ENCODE results near the gene LSAMP.
"Not testable (repeated sequence)": the region's sequence is repeated elsewhere in the genome, so short reads cannot be mapped to it uniquely, and the experiment has no call there.

The LSAMP gene

GRCh38 chr3:115804200-115804599, 641.1 kb downstream of the LSAMP start:
- no peak for DNase-seq (ENCODE audit: low read depth, low spot score)

- no peak for DNase-seq (ENCODE audit: low read depth, low spot score)
These were observed 641.6 kb downstream of the LSAMP start for GRCh38 chr3:115803661-115804060.

- no peak for DNase-seq (ENCODE audit: low read depth, low spot score)
These were observed 644.7 kb downstream of the LSAMP start for GRCh38 chr3:115800489-115801075.

- DNase-seq (ENCODE audit: low read depth, low spot score), result not testable (repeated sequence)
These were observed 645.2 kb downstream of the LSAMP start for GRCh38 chr3:115800065-115800464.

- no peak for DNase-seq (ENCODE audit: low read depth, low spot score)
These were observed 652.9 kb downstream of the LSAMP start for GRCh38 chr3:115792206-115792955.

- DNase-seq (ENCODE audit: low read depth, low spot score), result not testable (repeated sequence)
These were observed 653.8 kb downstream of the LSAMP start for GRCh38 chr3:115791271-115792153.

DNA sequence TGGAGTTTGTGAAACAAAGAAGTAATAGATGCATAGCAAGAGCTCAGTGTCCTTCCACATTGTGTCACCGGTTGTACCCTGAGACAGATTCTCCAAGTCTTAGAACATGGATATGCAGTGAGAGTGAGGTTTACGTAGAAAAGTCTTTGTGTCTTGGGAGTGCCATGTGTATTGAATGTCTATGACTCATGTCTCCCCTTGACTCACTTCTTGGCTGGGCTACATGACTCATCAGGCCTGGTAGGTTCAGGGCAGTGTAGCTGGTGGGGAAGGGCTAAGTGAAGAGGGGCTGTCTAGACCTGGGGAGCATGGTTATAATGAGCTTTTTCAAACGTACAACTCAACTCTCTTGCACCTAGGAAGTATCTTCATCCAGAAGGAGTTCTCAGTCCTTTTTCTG, 654.5 kb downstream of the LSAMP start:
- DNase-seq (ENCODE audit: low read depth, low spot score), result peak; percentile 75

- no peak for DNase-seq (ENCODE audit: low read depth, low spot score)
These were observed 655.8 kb downstream of the LSAMP start for GRCh38 chr3:115789481-115789880.

GRCh38 chr3:115788921-115789470, 656.3 kb downstream of the LSAMP start:
- DNase-seq (ENCODE audit: low read depth, low spot score), result no peak

GRCh38 chr3:115787818-115788217, 657.5 kb downstream of the LSAMP start:
- DNase-seq (ENCODE audit: low read depth, low spot score), result no peak

- no peak for DNase-seq (ENCODE audit: low read depth, low spot score)
These were observed 659.5 kb downstream of the LSAMP start for GRCh38 chr3:115785782-115786181.

DNA sequence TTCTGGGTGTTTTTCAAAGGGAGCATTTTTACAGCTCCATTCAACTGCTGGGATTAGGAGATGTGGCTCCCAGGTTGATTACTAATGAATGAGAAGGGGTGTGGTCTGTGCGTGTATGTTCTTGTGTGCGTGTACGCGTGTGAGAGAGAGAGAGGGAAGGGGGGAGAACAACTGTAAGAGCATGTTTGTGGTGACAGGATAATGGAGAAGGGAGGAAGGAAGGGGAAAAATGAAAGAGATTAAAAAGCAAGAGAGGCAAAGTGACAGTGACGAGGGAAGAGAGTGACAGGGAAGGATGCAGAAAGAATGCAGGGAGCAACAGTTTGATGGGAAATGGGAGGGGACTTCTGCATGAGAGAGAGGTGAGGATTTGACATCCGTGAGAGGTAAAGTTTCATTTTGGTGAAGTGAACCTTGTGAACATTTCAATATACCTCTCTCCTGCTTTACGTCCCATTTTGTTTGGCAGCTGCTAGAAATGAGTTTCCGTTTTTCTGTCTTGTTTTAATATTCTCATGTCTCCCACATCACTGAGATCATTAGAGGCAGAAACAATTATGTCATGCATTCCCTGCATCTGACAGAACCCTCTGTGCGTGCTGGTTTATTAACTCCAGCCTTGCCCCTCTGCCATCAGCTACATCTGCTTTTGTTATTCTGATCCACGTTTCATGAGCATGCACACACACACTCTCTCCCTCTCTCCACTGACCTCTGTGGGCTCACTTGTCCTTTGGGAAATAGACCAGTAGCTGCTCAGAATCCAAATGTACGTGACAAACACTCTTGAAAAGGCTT, 660.3 kb downstream of the LSAMP start:
- peak; percentile 65 for DNase-seq (ENCODE audit: low read depth, low spot score)

DNA sequence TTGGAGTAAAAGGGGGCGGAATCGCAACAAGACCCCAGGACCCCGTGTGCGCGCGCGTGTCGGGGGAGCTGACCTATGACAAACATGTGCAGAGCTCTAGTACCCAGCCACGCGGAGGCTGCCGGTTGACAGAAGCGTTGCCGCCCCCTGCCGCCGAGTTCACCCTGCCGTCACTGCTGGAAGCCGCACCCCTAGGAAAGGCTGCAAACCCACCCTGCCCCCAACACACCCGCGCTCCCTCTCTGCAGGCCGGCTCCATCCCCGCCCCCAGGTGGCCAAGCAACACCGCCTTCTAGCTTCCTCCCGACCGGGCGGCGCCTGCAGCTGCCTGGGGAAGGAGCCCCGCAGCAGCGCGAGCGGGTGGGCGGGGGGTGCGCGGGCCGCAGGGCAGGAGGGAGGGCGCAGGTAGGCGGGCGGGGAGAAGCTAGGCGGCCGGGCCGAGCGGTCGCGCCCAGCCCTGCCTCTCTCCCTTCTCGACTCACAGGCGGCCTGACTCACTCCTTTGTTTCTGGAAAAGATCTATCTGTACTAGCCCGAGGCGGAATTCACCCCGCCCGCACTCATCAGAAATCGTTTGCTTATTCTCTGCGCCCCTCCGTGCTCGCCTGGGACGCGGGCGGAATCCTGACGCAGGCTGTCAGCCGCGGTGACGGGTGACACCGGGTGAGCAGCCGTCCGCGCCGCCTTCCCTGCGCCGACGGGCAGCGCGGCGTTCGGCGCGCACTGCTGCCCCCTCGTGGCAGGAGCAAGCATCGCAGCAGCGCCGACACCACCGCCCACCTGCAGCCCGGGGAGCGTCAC, 661.1 kb downstream of the LSAMP start:
- DNase-seq (ENCODE audit: low read depth, low spot score), result peak; percentile 66

DNA sequence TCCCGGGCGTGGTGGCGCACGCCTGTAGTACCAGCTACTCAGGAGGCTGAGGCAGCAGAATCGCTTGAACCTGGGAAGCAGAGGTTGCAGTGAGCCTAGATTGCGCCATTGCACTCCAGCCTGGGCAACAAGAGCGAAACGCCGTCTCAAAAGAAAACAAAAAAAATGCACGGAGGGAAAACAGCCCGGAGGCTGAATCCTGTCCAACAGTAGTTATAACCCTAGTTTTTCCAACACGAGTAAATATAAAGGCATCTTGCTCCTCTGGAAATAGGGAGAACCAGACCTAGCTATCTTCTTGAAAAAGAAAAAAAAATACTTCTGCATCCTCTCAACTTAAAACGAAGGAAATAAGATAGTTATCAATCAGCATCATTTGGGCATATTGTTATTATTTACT, 661.9 kb downstream of the LSAMP start:
- not testable (repeated sequence) for DNase-seq (ENCODE audit: low read depth, low spot score)

DNA sequence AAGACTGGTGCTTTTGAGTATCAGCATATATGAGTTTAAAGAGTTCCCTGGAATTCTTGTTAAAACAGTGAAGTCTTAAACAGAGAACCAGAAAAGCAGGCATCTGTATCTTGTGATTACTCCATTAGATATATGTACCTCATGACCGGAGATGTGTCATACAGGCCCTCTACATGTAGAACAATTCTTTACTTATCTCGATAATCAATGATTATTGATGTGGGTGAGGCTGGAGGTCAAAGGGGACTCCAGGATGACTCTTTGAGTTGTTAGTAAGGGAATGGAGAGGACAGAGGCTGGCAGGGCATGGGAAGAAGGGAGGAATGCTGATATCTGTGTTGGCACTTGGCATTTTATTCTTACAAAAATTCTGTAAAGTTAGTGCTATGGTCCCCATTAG, 666.3 kb downstream of the LSAMP start:
- DNase-seq (ENCODE audit: low read depth, low spot score), result no peak

GRCh38 chr3:115772951-115773350, 672.3 kb downstream of the LSAMP start:
- no peak for DNase-seq (ENCODE audit: low read depth, low spot score)

DNA sequence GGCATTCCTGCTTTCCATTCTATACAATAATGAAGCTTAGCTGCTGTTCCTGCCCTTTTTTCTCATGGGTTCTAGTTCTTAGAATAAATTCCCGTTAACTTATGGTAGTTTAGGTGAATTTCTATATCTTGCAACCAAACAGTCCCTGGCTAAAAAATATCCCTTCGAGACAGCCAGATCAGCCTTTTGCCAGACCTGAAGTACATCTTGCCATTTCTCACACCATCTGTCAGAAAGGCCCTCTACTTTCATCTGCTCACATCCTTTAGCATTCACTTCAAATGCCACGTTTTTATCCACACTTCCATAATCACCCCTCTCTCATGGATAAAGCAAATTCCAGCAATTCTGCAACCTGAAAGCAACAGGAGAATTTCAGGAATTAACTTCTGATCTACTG, 676.6 kb downstream of the LSAMP start:
- no peak for DNase-seq (ENCODE audit: low read depth, low spot score)

DNA sequence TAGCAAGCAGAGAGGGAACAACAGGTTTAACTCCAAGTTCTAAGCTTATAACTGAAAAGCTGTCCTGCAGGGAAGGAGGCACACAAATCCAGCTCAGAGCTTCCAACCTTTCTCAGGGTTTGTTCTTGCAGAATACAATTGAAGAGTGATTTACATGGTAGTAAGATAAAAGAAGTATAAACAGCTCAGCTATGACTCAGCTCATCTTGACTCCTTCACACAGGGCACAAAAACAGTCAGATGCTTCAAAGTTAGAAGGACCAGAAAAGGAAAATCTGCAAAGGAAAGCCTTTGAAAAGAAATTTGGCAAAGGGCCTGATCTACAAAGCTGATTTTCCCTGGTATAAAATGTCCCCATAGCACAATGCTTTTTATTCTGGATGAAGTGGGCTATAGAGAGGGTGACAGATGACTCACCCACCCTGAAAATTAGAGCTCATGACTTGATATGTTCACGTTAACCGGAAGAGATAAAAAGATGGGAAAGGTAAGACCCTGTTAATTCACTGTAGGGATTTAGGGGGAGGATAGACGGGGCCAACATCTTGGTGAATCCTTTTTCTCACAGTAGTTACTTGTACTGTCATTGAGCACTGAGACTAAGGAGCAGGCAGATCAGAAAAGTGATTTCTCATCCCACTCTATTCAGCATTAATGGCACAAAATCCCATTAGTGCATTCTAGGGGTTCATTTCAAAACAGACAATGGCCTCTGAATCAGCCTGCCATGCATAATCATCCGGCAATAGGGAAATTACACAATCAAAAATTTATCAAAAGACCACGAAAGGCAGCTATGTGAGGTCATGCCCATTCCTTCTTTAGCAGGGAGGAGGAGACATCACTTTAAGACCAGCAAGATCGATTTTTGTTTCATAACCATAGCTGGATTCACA, 678.5 kb downstream of the LSAMP start:
- peak; percentile 34 for DNase-seq (ENCODE audit: low read depth, low spot score)

- no peak for DNase-seq (ENCODE audit: low read depth, low spot score)
These were observed 683.4 kb downstream of the LSAMP start for GRCh38 chr3:115761927-115762305.

Data from brain pericyte (primary cell).